SK-N-SH (cell line): ENCODE measurements around the gene PAAF1. TPM values are rescaled to one million over a fixed set of nuclear protein-coding genes. Genes with fewer than 3 reads are reported as not detected.

Experiments used
- CTCF ChIA-PET: fragments of 300-600, 350-600 bp; formaldehyde crosslinking; extraction: SDS; loops from one replicate; lab custom pipeline; 2021; lab: Yijun Ruan, JAX
- POLR2A ChIA-PET: fragments of 350-600 bp; sonication (Branson Sonifier 250); formaldehyde crosslinking; extraction: SDS; loops from one replicate; lab custom pipeline; 2020; ENCODE audit warnings: antibody characterized with exemption, inconsistent platforms; lab: Yijun Ruan, JAX
- DNase-seq: peaks from one replicate; pipeline ENCODE4 v3.0.0; 2012
- H2AFZ ChIP-seq: fragments of 200-600 bp; sonication (generic); 2 replicates; pipeline ENCODE4 v1.8.1; 2016; ENCODE audit warnings: antibody characterized with exemption, mild to moderate bottlenecking, low read depth
- H3F3A ChIP-seq: fragments of 200-600 bp; sonication (generic); replicated peaks from 2 replicates; pipeline ENCODE3; 2016; ENCODE audit warnings: antibody characterized with exemption, mild to moderate bottlenecking; ENCODE audit not compliant: insufficient read depth
- H3K27ac ChIP-seq, 2 experiments: fragments of 200-500 bp in 1 of 2; fragments of 200-600 bp in 1 of 2; sonication (Bioruptor generic) in 1 of 2; sonication (generic), shearing (Covaris generic) in 1 of 2; 2 replicates each; pipeline versions ENCODE4 v1.5.1 to v1.6.1; 2014 to 2016; ENCODE audit warnings: low read depth in 2 of 2, inconsistent platforms in 1 of 2, low read length in 1 of 2, mild to moderate bottlenecking in 1 of 2, mixed read lengths in 1 of 2
- H3K27me3 ChIP-seq: fragments of 200-600 bp; sonication (generic), shearing (Covaris generic); 2 replicates; pipeline ENCODE4 v1.6.1; 2016; ENCODE audit warnings: mixed run types; ENCODE audit not compliant: insufficient read depth
- H3K36me3 ChIP-seq, 2 experiments: fragments of 200-500 bp in 1 of 2; fragments of 200-600 bp in 1 of 2; sonication (Bioruptor generic) in 1 of 2; sonication (generic) in 1 of 2; replicated peaks in 1 of 2; 2 replicates each; pipeline versions ENCODE3 to v1.5.1; 2014 to 2016; ENCODE audit warnings: low read length in 1 of 2, mild to moderate bottlenecking in 1 of 2; ENCODE audit not compliant: insufficient read depth in 2 of 2, control insufficient read depth in 1 of 2
- H3K4me1 ChIP-seq, 2 experiments: fragments of 200-500 bp in 1 of 2; fragments of 200-600 bp in 1 of 2; sonication (Bioruptor generic) in 1 of 2; sonication (generic), shearing (Covaris generic) in 1 of 2; 2 replicates each; pipeline versions ENCODE4 v1.5.1 to v1.6.1; 2014 to 2016; ENCODE audit warnings: low read depth in 1 of 2, low read length in 1 of 2, mixed run types in 1 of 2; ENCODE audit not compliant: insufficient read depth in 2 of 2, control insufficient read depth in 1 of 2
- H3K4me2 ChIP-seq: fragments of 200-600 bp; sonication (generic), shearing (Covaris generic); 2 replicates; pipeline ENCODE4 v1.6.1; 2017; ENCODE audit warnings: mixed run types
- H3K4me3 ChIP-seq, 2 experiments: fragments of 200-500 bp in 1 of 2; fragments of 200-600 bp in 1 of 2; sonication (Bioruptor generic) in 1 of 2; sonication (generic), shearing (Covaris generic) in 1 of 2; 2 replicates each; pipeline versions ENCODE4 v1.5.1 to v1.8.1; 2014 to 2016; ENCODE audit warnings: low read depth in 2 of 2, inconsistent platforms in 1 of 2, low read length in 1 of 2, mild to moderate bottlenecking in 1 of 2, mixed read lengths in 1 of 2, moderate library complexity in 1 of 2
- H3K79me2 ChIP-seq: fragments of 200-600 bp; sonication (generic); 2 replicates; pipeline ENCODE4 v1.8.1; 2017; ENCODE audit warnings: mild to moderate bottlenecking; ENCODE audit not compliant: insufficient read depth
- H3K9ac ChIP-seq: fragments of 200-600 bp; sonication (generic); 2 replicates; pipeline ENCODE4 v1.6.1; 2017; ENCODE audit warnings: mixed run types
- H3K9me2 ChIP-seq: fragments of 200-600 bp; sonication (generic); 2 replicates; pipeline ENCODE4 v1.6.1; 2017; ENCODE audit warnings: mixed run types
- H3K9me3 ChIP-seq: fragments of 200-600 bp; sonication (generic); 2 replicates; pipeline ENCODE4 v1.6.1; 2017; ENCODE audit warnings: mixed run types, mild to moderate bottlenecking, moderate library complexity
- H4K20me1 ChIP-seq: fragments of 200-600 bp; sonication (generic); 2 replicates; pipeline ENCODE4 v1.6.1; 2017; ENCODE audit warnings: mild to moderate bottlenecking, mixed run types; ENCODE audit not compliant: insufficient read depth
- ELF1 ChIP-seq: IDR thresholded peaks from 2 replicates; pipeline ENCODE4 v1.4.0; 2012
- EP300 ChIP-seq, 2 experiments: IDR thresholded peaks; 2 replicates each; pipeline versions ENCODE4 v1.4.0 to v1.6.1; 2012; ENCODE audit warnings: borderline replicate concordance in 1 of 2, low read depth in 1 of 2, low read length in 1 of 2
- FOSL2 ChIP-seq: IDR thresholded peaks from 2 replicates; pipeline ENCODE4 v1.4.0; 2012; ENCODE audit warnings: low read depth, mild to moderate bottlenecking, moderate library complexity, borderline replicate concordance
- MAX ChIP-seq: IDR thresholded peaks from 2 replicates; pipeline ENCODE4 v1.4.0; 2012; ENCODE audit warnings: low read depth
- RAD21 ChIP-seq: IDR thresholded peaks from 2 replicates; pipeline ENCODE4 v1.6.1; 2012; ENCODE audit warnings: mild to moderate bottlenecking, low read length
- REST ChIP-seq: IDR thresholded peaks from 2 replicates; pipeline ENCODE4 v1.6.1; 2012; ENCODE audit warnings: mild to moderate bottlenecking, low read depth, low read length, moderate library complexity
- RXRA ChIP-seq: IDR thresholded peaks from 2 replicates; pipeline ENCODE4 v1.4.0; 2012; ENCODE audit warnings: low read depth, mild to moderate bottlenecking, borderline replicate concordance
- WGBS: methylation state at CpG from one replicate; pipeline ENCODE4 v1.1.6; 2017; ENCODE audit warnings: low lambda C conversion rate; 5-methylcytosine and 5-hydroxymethylcytosine counted together
- polyA plus RNA-seq, 3 experiments: library from polyadenylated mRNA; depleted of rRNA; stranded (reverse); fragments of >200 nt; gene quantifications; 2 replicates each; pipeline ENCODE4 v1.2.3, GENCODE V29; 2012
- TF ChIP-seq, protein P1 (sequence below): fragments of 200-600 bp; sonication (generic); IDR thresholded peaks from 2 replicates; pipeline ENCODE4 v1.6.1; 2017; ENCODE audit warnings: antibody characterized with exemption, mild to moderate bottlenecking, moderate library complexity
- TF ChIP-seq, protein P2 (sequence below): IDR thresholded peaks from 2 replicates; pipeline ENCODE4 v1.4.0; 2012; ENCODE audit warnings: low read depth, borderline replicate concordance

The PAAF1 gene
- polyA plus RNA-seq, 1 of the 3 experiments (the other 2 are of a cell fraction): 23.2 TPM

DNA sequence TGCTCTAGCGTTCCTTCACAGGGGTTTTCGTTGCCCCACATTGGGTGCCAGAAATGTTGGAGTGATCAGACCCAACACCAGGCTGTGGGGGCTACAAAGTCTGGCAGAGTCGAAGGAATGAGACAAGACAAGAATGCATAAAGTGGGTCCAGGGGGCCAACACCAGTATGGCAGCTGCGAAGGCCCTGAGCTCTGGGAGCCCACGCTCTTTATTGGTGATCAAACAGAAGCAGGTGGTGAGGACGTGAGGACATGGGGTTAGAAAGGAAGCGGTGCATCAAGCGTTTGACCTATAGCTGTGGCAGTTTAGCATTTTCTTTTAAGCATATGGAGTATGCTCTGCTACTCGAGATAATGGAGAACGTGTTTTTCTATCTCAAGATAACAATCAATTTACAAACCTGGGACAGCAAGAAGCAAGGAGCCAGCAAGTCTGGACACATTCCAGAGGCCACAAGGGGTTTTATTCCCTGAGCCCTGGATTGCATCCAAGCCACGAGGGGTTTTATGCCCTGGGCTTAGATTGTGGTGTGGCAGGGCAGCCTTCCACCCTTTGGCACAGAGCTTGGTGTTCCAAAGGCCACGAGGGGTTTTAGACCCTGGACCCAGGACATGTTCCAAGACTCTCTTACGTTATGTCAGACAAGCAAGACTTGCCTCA, 70.1 kb downstream of the PAAF1 start (continued):
- TF ChIP-seq REST: no peak
- TF ChIP-seq, protein P1, sequence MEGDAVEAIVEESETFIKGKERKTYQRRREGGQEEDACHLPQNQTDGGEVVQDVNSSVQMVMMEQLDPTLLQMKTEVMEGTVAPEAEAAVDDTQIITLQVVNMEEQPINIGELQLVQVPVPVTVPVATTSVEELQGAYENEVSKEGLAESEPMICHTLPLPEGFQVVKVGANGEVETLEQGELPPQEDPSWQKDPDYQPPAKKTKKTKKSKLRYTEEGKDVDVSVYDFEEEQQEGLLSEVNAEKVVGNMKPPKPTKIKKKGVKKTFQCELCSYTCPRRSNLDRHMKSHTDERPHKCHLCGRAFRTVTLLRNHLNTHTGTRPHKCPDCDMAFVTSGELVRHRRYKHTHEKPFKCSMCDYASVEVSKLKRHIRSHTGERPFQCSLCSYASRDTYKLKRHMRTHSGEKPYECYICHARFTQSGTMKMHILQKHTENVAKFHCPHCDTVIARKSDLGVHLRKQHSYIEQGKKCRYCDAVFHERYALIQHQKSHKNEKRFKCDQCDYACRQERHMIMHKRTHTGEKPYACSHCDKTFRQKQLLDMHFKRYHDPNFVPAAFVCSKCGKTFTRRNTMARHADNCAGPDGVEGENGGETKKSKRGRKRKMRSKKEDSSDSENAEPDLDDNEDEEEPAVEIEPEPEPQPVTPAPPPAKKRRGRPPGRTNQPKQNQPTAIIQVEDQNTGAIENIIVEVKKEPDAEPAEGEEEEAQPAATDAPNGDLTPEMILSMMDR: no peak
- TF ChIP-seq MAX: no peak
- no peak for TF ChIP-seq FOSL2

GRCh38 chr11:73949246-73949645, 72.4 kb downstream of the PAAF1 start:
- no peak overlapping the region for H3K4me3 ChIP-seq
- H2AFZ ChIP-seq: no peak overlapping the region
- no peaks in the 10 kb centered on the region for H3K79me2 ChIP-seq
- POLR2A ChIA-PET: no interaction called here
- H3K4me1 ChIP-seq: no peaks in the 10 kb centered on the region; a peak in 1 of 4 replicates
- H3K27ac ChIP-seq: no peak overlapping the region
- H3F3A ChIP-seq: no peaks in the 10 kb centered on the region
- WGBS: 69% methylated on average over 4 of the region's 4 CpGs
- H4K20me1 ChIP-seq: no peaks in the 10 kb centered on the region
- DNase-seq: no peak
- no peaks in the 10 kb centered on the region for H3K27me3 ChIP-seq
- TF ChIP-seq RXRA: no peak
- TF ChIP-seq, protein P2, sequence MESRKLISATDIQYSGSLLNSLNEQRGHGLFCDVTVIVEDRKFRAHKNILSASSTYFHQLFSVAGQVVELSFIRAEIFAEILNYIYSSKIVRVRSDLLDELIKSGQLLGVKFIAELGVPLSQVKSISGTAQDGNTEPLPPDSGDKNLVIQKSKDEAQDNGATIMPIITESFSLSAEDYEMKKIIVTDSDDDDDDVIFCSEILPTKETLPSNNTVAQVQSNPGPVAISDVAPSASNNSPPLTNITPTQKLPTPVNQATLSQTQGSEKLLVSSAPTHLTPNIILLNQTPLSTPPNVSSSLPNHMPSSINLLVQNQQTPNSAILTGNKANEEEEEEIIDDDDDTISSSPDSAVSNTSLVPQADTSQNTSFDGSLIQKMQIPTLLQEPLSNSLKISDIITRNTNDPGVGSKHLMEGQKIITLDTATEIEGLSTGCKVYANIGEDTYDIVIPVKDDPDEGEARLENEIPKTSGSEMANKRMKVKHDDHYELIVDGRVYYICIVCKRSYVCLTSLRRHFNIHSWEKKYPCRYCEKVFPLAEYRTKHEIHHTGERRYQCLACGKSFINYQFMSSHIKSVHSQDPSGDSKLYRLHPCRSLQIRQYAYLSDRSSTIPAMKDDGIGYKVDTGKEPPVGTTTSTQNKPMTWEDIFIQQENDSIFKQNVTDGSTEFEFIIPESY: no peak
- TF ChIP-seq, protein P1: no peak
- no peak for TF ChIP-seq FOSL2
- TF ChIP-seq EP300 (IDR thresholded peaks at IDR 0.05; ENCODE audit: borderline replicate concordance in 1 of 2, low read depth in 1 of 2, low read length in 1 of 2): no peak
- no peak for TF ChIP-seq RAD21
- no peak for TF ChIP-seq ELF1
- no peak overlapping the region for H3K4me2 ChIP-seq
- H3K36me3 ChIP-seq: no peaks in the 10 kb centered on the region
- no peaks in the 10 kb centered on the region for H3K9me3 ChIP-seq
- no peak overlapping the region for H3K9ac ChIP-seq
- H3K9me2 ChIP-seq: no peaks in the 10 kb centered on the region
- CTCF ChIA-PET: interaction anchor here (1.9 kb wide), 1 partner anchor 10 kb away, joined by 8 read pairs; no protein-coding TSS in a partner anchor
